K562 (cell line): ENCODE measurements around the gene NFATC3. TPM values are rescaled to one million over a fixed set of nuclear protein-coding genes. Genes with fewer than 3 reads are reported as not detected.

Source experiments
- ATAC-seq: fragments of 200-7000 bp; cut with Tn5 transposase; 3 replicates; pipeline ENCODE4 v1.9.1; 2020; ENCODE audit warnings: moderate library complexity
- BruUV-seq: library from RNA; stranded (reverse); fragments of 400-500 nt; replicated peaks from 2 replicates; lab custom pipeline; 2021; lab: Mats Ljungman, UMichigan
- CTCF ChIA-PET: fragments of 300-600 bp; formaldehyde crosslinking; extraction: SDS; loops from one replicate; lab custom pipeline; 2021; ENCODE audit warnings: low intra/inter-chr PET ratio; lab: Yijun Ruan, JAX
- POLR2A ChIA-PET: fragments of 300-600, 350-650 bp; sonication (Branson Sonifier 250); formaldehyde crosslinking; extraction: SDS; loops from one replicate; lab custom pipeline; 2021; ENCODE audit warnings: antibody characterized with exemption, inconsistent platforms; lab: Yijun Ruan, JAX
- DNase-seq, 4 experiments: peaks; one replicate each; pipeline versions ENCODE4 v3.0.0 to v3.0.0-alpha.2; 2011 to 2018; ENCODE audit warnings: low spot score in 3 of 4, mixed read lengths in 3 of 4; ENCODE audit errors: extremely low read depth in 1 of 4
- FAIRE-seq: peaks from 2 replicates; lab custom pipeline; 2011; peaks lifted over from hg19 to GRCh38; lab: Jason Lieb, UNC
- H2AFZ ChIP-seq: 2 replicates; pipeline ENCODE4 v1.6.0; 2011; ENCODE audit warnings: low read depth, low read length, control low read depth, inconsistent platforms
- H3K27ac ChIP-seq: fragments of 200-600 bp; 3 replicates; pipeline ENCODE4 v1.8.0; 2011; ENCODE audit warnings: low read depth, mild to moderate bottlenecking, control low read depth, inconsistent platforms, low read length, moderate library complexity, mixed read lengths; ENCODE audit errors: extremely low read depth
- H3K27me3 ChIP-seq, 2 experiments: fragments of 300-600 bp in 1 of 2; 2 replicates in 1 of 2; 3 replicates in 1 of 2; pipeline versions ENCODE4 v1.6.0 to v1.8.0; 2011; ENCODE audit warnings: inconsistent platforms in 2 of 2, low read length in 2 of 2, mild to moderate bottlenecking in 1 of 2, mixed read lengths in 1 of 2, moderate library complexity in 1 of 2; ENCODE audit not compliant: control insufficient read depth in 2 of 2, insufficient read depth in 2 of 2
- H3K36me3 ChIP-seq: fragments of 300-600 bp; 3 replicates; pipeline ENCODE4 v1.8.0; 2011; ENCODE audit warnings: mild to moderate bottlenecking, low read length, inconsistent platforms; ENCODE audit not compliant: control insufficient read depth, insufficient read depth
- H3K4me1 ChIP-seq, 2 experiments: fragments of 200-600 bp in 1 of 2; replicated peaks in 1 of 2; 2 replicates in 1 of 2; 3 replicates in 1 of 2; pipeline versions ENCODE4 v1.5.1 to v1.8.0; 2011; ENCODE audit warnings: inconsistent platforms in 2 of 2, low read length in 2 of 2, mild to moderate bottlenecking in 1 of 2, mixed read lengths in 1 of 2, moderate library complexity in 1 of 2; ENCODE audit not compliant: control insufficient read depth in 2 of 2, insufficient read depth in 2 of 2
- H3K4me2 ChIP-seq: 2 replicates; pipeline ENCODE4 v1.6.1; 2011; ENCODE audit warnings: low read length, control low read depth, inconsistent platforms, mixed read lengths; ENCODE audit not compliant: insufficient read depth
- H3K4me3 ChIP-seq: fragments of 200-600 bp; sonication (generic), shearing (Covaris generic); 2 replicates; pipeline ENCODE4 v1.5.1; 2016; ENCODE audit warnings: control low read depth, inconsistent platforms
- H3K79me2 ChIP-seq: fragments of 200-600 bp; 3 replicates; pipeline ENCODE4 v1.8.0; 2011; ENCODE audit warnings: low read length, inconsistent platforms; ENCODE audit not compliant: control insufficient read depth, insufficient read depth
- H3K9ac ChIP-seq, 2 experiments: 2 replicates each; pipeline versions ENCODE4 v1.6.0 to v1.6.1; 2011; ENCODE audit warnings: low read depth in 2 of 2, low read length in 2 of 2, control low read depth in 1 of 2, inconsistent platforms in 1 of 2, mild to moderate bottlenecking in 1 of 2, mixed read lengths in 1 of 2; ENCODE audit not compliant: insufficient read depth in 1 of 2
- H3K9me1 ChIP-seq: one replicate; pipeline ENCODE4 v1.6.0; 2011; ENCODE audit warnings: inconsistent platforms, mild to moderate bottlenecking, low read length, moderate library complexity; ENCODE audit not compliant: control insufficient read depth, insufficient read depth
- H3K9me3 ChIP-seq: replicated peaks from 2 replicates; pipeline ENCODE4 v1.5.1; 2011; ENCODE audit warnings: low read depth, low read length, inconsistent platforms; ENCODE audit not compliant: control insufficient read depth, insufficient read depth
- H4K20me1 ChIP-seq: replicated peaks from 2 replicates; pipeline ENCODE4 v1.6.1; 2011; ENCODE audit warnings: low read length, inconsistent platforms, mixed read lengths; ENCODE audit not compliant: control insufficient read depth, insufficient read depth
- CBX5 ChIP-seq: IDR thresholded peaks from 2 replicates; pipeline ENCODE4 v1.6.1; 2014; ENCODE audit warnings: low read depth, borderline replicate concordance
- CC2D1A ChIP-seq: fragments of 450-650 bp; IDR thresholded peaks from 2 replicates; pipeline ENCODE4 v1.6.1; 2017; ENCODE audit warnings: mild to moderate bottlenecking
- CHAMP1 ChIP-seq: fragments of 450-650 bp; IDR thresholded peaks from 2 replicates; pipeline ENCODE4 v1.6.1; 2016; ENCODE audit warnings: mild to moderate bottlenecking
- CHD1 ChIP-seq: fragments of 200-600 bp; sonication (generic); IDR thresholded peaks from one replicate; pipeline ENCODE4 v1.6.1; 2012; ENCODE audit warnings: mild to moderate bottlenecking, moderate library complexity, low read length, inconsistent platforms
- HINFP ChIP-seq: fragments of 450-650 bp; conservative IDR thresholded peaks from 2 replicates; pipeline ENCODE4 v1.6.1; 2016; ENCODE audit warnings: missing genetic modification characterization, low read depth, mild to moderate bottlenecking, control low read depth, missing compliant biosample characterization
- MAFG ChIP-seq: fragments of 450-650 bp; conservative IDR thresholded peaks from 2 replicates; pipeline ENCODE4 v1.6.1; 2016; ENCODE audit warnings: missing genetic modification characterization, missing compliant biosample characterization
- MCM2 ChIP-seq: fragments of 450-650 bp; IDR thresholded peaks from 2 replicates; pipeline ENCODE4 v1.6.1; 2017; ENCODE audit warnings: low read depth, mild to moderate bottlenecking
- PURB ChIP-seq: sonication (generic); formaldehyde crosslinking; IDR thresholded peaks from 2 replicates; pipeline ENCODE4 v1.9.0; 2021; ENCODE audit warnings: low read depth, mild to moderate bottlenecking, missing genetic modification reagents
- RBFOX2 ChIP-seq: fragments of 200-400 bp; formaldehyde crosslinking; IDR thresholded peaks from 2 replicates; pipeline ENCODE4 v1.6.1; 2017; ENCODE audit warnings: low read depth, mild to moderate bottlenecking, low read length, moderate library complexity
- TCF7 ChIP-seq: sonication (generic); IDR thresholded peaks from 2 replicates; pipeline ENCODE4 v1.6.1; 2016; ENCODE audit warnings: antibody characterized with exemption, borderline replicate concordance
- THRAP3 ChIP-seq: fragments of 450-650 bp; IDR thresholded peaks from 2 replicates; pipeline ENCODE4 v1.6.1; 2016; ENCODE audit warnings: mild to moderate bottlenecking, inconsistent platforms, borderline replicate concordance
- TSC22D4 ChIP-seq: fragments of 450-650 bp; IDR thresholded peaks from 2 replicates; pipeline ENCODE4 v1.6.1; 2016; ENCODE audit warnings: missing genetic modification characterization, missing biosample characterization, control low read depth
- ZNF184 ChIP-seq: sonication (generic); formaldehyde crosslinking; IDR thresholded peaks from 2 replicates; pipeline ENCODE4 v1.5.0; 2020; ENCODE audit warnings: missing genetic modification reagents
- ZNF589 ChIP-seq: fragments of 200-800 bp; sonication (Bioruptor generic); IDR thresholded peaks from 2 replicates; pipeline ENCODE4 v1.6.1; 2016; ENCODE audit warnings: low read depth, missing genetic modification characterization, missing compliant biosample characterization
- ZNF696 ChIP-seq: fragments of 250-450 bp; sonication (Bioruptor Pico); conservative IDR thresholded peaks from 2 replicates; pipeline ENCODE4 v1.4.0; 2020; ENCODE audit warnings: mild to moderate bottlenecking, moderate library complexity
- WGBS: fragments of 100-300 bp; shearing (Covaris generic); methylation state at CpG from one replicate; pipeline ENCODE4 v1.1.6; 2016; ENCODE audit warnings: low coverage, mixed read lengths; ENCODE audit not compliant: insufficient coverage; ENCODE audit errors: missing lambda C conversion rate; 5-methylcytosine and 5-hydroxymethylcytosine counted together
- in situ Hi-C: fragments of 300-500 bp; cut with MboI; formaldehyde crosslinking; loops from 4 replicates; pipeline ENCODE4 v1.15.0; 2018; ENCODE audit warnings: inconsistent platforms, mixed read lengths
- intact Hi-C: fragments of 100-400 bp; cut with micrococcal nuclease; formaldehyde crosslinking; loops from 2 replicates; pipeline ENCODE4 v1.14.2; 2022
- polyA plus RNA-seq, 8 experiments: library from polyadenylated mRNA; depleted of rRNA in 4 of 8; stranded (reverse) in 5 of 8; unstranded in 3 of 8; fragments of >200 nt; fragmentation: Nextera tagmentation in 2 of 8; fragmentation: Illumina TruSeq in 1 of 8; extraction: Ambion mirVana in 2 of 8; extraction: Trizol in 1 of 8; gene quantifications; 2 replicates each; pipeline versions ENCODE4 v1.2.1 to v1.2.3, GENCODE V29; 2011 to 2014; ENCODE audit warnings: inconsistent platforms in 1 of 8, missing spikeins in 1 of 8
- total RNA-seq, 7 experiments: library from RNA; depleted of rRNA in 6 of 7; stranded (reverse); fragments of >200 nt in 6 of 7; fragmentation: Illumina TruSeq in 2 of 7; extraction: Trizol in 2 of 7; gene quantifications; 2 replicates each; pipeline versions ENCODE4 v1.2.1 to v1.2.3, GENCODE V29; 2011 to 2021; ENCODE audit warnings: low replicate concordance in 1 of 7

The NFATC3 gene
- total and polyA plus RNA-seq, 9 of the 15 experiments (the other 6 are each of a cell fraction or from before 2014, with no cell fraction given) = 15.7 to 98.4 (median 59.4) TPM

GRCh38 chr16:68179196-68179795 lies 94.1 kb downstream of the NFATC3 start:
- in situ Hi-C loops (no loop called here), intact Hi-C loops (no loop called here)
- H3K9me3 ChIP-seq = no peaks in the 10 kb centered on the region
- H3K9ac ChIP-seq = no peak overlapping the region
- BruUV-seq = no TSS peak
- H3K79me2 ChIP-seq = no peaks in the 10 kb centered on the region
- ATAC-seq = no peak
- H3K9me1 ChIP-seq = no peaks in the 10 kb centered on the region
- H4K20me1 ChIP-seq = no peaks in the 10 kb centered on the region
- no peaks in the 10 kb centered on the region for H3K4me1 ChIP-seq
- 90% methylated on average over 2 of the region's 2 CpGs for WGBS
- no peak overlapping the region for H3K27ac ChIP-seq
- H2AFZ ChIP-seq = no peak overlapping the region
- H3K4me3 ChIP-seq = no peak overlapping the region
- TF ChIP-seq PURB (CRISPR knock-in tag) (no peak), CC2D1A (no peak), MAFG (tag) (no peak), ZNF589 (CRISPR knock-in tag) (no peak), TSC22D4 (tag) (no peak), CHAMP1 (no peak), RBFOX2 (no peak), HINFP (no peak), THRAP3 (no peak), ZNF696 (CRISPR knock-in tag) (no peak), CHD1 (no peak), ZNF184 (CRISPR knock-in tag) (no peak), CBX5 (no peak), TCF7 (no peak), MCM2 (no peak)
- TF ChIP-seq, all 486 proteins: peak for 0
- no peak for DNase-seq
- FAIRE-seq = no peak
- peaks cover 81% of the 10 kb centered on the region for H3K36me3 ChIP-seq
- H3K4me2 ChIP-seq = no peak overlapping the region
- no peaks in the 10 kb centered on the region for H3K27me3 ChIP-seq
- POLR2A ChIA-PET = interaction anchor here (0.7 to 2.8 kb wide), 4 partner anchors 8 to 91 kb away, joined by 3 to 8 read pairs (median 4); no protein-coding TSS in a partner anchor
- CTCF ChIA-PET = no interaction called here
